Measurements from ENCODE around the gene FSD2.

Gene FSD2, protein sequence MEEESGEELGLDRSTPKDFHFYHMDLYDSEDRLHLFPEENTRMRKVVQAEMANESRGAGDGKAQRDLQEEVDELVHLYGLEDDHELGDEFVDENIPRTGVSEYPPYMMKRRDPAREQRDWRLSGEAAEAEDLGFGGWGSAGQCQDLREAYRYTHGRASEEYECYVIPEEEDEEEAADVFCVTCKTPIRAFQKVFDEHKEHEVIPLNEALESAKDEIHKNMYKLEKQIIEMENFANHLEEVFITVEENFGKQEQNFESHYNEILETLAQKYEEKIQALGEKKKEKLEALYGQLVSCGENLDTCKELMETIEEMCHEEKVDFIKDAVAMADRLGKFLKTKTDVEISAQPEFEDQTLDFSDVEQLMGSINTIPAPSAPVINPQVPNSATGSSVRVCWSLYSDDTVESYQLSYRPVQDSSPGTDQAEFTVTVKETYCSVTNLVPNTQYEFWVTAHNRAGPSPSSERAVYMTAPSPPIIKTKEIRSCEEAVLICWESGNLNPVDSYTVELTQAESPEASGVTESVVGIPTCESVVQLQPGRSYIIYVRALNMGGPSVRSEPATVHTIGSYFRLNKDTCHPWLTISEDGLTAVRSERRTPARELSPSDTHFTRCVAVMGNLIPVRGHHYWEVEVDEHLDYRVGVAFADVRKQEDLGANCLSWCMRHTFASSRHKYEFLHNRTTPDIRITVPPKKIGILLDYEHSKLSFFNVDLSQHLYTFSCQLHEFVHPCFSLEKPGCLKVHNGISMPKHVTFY

DNA sequence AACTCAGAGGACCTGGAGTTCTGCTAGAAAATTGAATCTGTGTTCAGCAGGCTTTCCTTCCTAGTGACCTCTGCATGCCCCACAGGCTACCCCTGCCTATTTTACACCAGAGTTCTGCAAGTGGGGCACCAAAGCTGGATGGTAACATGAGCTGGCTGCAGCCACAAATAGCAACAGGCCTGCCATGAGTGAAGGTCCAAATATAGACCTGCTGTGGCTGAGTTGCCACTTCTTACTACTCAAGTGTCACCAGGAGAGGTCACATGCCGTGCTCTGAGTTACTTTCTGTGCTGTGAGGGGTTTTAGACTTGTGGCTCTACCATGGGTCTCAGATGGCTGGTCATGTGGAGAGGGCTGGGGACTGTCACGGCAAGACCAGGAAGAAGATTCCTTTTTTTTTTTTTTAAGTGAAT is at the start of gene FSD2:
Gene FSD2, minus strand, starts transcription at position 76 of the 413 bp plus-strand sequence. CDS start 18,679 bp downstream, outside the sequence.
- no peak for DNase-seq

DNA sequence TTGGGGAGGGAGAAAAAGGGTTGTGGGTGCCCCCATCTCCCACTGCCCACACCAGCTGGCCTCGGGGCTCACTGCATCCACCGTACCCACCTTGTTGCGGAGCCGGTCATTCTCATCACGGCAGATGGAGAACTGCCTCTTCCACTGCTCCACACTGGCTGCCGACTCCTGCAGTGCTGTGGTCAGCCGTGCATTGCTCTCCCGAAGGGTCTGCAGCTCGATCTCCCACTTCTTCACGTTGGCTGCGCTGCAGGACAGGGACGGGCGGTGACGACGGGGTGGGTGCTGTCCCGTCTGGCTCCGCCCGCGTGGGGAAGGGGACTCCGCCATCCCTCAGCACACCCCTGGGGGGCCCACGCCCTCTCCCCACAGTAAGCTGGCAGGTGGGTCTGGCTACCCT is 48.7 kb upstream of the FSD2 start:
- DNase-seq, result no peak

DNA sequence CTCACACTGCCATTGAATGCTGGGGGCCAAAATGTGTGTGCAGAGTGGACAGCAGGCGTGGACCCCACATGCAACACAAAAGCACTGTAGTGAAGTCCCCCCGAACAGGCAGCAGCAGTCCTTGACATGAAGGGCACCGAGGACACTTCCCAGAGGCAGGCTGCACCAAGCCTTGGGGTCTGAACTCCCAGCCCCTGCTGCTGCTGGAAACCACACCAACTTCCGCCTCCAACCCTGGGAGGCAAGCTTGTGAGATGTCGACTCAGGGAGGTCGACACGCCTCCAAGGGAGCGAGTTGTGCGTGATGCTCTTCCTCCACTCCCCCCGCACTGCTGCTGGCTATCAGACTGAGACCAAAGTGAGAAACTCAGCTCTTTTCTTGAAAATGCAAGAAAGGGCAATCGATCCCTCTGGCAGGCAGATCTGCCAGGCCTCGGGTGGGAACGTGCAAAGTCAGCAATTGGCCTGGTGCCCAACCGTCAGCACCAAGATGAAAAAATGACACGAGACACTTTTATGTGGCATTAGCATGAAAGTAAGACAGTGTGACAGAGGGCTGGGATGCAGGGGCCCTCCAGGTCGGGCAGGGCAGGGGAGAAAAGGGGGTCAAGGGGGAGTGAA is 47.2 kb upstream of the FSD2 start:
- DNase-seq, result no peak

DNA sequence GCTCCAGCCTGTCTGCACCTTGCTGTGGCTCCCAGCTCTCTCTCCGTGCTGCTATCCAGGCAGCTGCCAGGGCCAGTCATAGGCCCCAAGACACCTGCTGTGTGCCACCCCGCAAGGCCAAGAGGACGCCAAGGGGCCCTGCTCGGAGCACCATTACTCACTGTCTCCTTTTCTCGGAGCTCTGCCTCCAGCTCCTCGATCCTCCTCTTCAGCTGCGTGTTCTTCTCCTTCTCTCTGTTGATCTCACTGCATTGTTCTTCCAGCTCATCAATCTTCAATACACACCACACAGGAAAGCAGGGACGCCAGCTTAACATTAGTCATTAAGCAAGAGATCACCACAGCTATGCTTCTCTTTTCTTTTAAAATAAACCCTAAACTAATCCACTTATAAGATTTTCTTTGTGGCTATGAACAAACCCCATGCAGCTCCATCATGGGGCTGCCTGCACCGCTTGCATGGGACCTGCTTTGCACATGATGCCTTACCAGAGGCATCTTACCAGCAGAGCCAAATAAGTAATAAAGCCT is 46.2 kb upstream of the FSD2 start:
- DNase-seq, result no peak

DNA sequence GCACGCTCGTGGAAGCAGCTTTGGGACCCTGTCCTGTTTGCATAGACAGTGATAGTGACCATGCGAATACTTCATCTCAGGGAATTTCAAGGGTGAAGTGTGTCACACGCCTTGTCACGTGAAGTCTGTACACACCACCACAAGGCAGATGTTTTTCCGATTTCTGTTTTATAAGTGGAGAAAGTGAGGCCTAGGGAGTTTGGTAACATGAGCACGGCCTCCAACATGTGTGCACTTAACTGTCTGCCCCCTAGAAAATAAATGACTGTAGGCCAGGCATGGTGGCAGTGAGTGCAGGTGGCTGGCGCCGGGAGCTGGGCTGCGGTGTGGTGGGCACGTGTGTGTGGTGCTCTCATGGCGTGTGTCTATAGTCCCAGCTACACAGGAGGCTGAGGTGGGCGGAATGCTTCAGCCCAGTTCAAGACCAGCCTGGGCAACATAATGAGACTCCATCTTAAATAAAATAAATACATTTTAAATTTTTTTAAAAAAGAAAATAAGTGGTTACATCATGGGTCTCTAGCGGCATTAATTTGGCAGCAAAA is 45.5 kb upstream of the FSD2 start:
- DNase-seq, result no peak

DNA sequence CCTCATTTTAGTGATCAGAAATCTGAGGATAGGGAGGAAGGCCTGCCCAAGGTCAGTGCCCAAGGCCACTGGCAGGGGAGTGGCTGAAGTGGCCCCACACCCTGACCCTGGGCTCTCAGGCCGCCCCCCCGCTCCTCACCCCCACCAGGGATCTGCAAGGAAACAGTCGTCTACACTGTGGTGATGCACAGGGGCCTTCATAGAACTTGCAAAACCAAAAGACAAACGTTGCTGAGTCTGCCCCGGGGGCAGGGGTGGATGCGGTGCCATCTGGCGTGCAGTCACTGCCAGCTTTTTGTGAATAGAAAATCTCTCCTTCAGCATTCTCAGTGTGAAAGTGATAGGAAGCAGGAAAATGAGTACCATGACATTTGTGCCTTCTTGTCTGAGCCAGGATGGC is 44.9 kb upstream of the FSD2 start:
- no peak for DNase-seq

DNA sequence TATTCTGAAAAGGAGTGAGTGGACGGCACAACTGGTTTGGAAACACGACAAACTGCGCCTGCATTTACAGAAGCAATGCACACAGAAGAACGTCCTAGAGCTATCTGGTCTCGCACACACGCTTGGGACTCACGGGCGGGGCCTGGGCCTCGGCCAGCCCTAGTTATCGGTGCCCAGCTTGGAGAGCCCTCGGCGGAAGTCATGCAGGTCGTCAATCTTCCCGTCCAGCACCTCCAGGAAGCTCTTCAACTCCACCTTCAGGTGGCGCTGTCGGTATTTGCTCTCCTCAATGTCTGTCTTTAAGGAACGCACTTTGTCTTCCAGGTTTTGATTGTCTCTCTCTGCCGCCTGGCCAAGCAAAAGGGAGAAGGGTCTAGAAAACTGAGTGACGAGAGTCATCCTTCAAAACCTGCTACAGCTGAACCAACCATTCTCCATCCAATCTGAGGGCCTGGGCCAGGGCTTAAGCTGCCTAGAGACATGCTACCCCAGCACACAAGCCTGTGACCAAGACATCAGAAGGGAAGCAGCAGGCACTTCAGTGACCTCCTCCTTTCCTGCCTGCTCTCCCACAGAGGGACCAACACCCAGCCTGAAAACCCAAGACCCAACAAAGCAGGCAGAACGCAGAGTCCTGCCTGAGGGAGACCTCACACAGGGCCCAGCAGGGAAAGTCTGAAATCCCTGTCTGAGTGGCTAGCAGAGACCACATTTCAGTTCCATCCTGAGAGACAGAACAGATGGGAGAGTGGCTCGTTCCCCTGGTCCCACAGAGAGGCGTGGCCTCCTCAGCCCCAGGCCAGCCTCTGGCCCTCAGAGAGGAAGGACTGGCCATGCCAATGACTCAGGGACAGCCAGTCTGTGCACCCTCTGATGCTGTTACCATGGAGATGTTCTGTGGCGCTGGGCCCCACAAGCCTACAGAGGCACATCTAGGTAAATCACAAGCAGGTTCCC is 44.0 kb upstream of the FSD2 start:
- DNase-seq, result peak; percentile 65 to 71

DNA sequence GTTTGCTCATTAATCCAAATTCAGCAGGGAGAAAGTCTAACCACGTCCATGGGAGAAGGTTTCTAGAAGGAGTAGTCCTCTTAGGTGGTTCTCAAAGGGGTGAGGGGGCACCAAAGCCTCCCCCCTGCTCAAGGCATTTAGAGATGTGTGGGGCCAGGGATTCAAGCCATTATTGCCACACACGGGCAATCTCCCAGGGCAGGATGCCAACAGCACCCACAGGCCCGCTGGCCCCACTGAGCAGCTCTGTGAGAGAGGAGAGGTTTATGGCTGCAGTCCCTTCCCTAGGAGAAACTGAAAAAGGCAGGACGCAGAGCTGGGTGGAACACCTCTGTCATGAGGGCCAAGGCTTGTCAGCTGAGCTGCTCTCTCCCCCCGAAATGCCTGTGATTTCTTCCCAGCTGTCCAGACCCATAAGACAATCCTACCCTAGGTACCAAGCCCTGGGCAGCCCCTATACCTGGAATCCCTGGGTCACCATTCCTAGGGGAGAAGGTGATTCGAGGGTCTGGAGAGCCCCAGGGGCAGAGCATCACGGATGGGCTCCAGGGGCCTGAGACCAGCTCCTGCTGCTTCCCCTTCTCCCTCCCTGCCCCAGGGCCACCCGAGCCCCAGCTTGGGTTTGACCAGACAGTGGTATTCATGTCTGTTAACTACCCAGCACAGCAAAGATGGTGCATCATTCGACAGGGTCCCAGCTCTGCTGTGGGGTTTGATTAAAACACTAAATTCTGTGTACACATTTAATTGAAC is 42.5 kb upstream of the FSD2 start:
- no peak for DNase-seq

DNA sequence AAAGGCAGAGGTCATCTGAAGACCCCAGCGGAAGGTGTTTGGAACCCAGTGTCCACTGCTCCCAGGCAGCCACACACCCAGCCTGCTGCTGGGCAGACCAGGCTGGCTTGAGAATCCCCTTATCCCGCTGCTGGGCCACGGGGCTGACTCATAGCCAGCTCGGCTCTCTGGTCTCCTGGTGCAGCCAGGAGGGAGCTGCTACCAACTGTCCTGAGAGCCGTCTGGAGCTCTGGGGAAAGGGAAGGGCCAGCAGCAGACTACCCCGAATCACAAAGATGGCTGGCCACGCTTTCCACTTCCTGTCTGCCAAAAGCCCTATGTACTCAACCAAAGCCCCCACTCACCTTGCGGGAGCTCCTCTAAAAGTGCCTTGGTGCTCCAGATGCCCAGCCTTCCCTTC is 41.8 kb upstream of the FSD2 start:
- DNase-seq, result no peak

DNA sequence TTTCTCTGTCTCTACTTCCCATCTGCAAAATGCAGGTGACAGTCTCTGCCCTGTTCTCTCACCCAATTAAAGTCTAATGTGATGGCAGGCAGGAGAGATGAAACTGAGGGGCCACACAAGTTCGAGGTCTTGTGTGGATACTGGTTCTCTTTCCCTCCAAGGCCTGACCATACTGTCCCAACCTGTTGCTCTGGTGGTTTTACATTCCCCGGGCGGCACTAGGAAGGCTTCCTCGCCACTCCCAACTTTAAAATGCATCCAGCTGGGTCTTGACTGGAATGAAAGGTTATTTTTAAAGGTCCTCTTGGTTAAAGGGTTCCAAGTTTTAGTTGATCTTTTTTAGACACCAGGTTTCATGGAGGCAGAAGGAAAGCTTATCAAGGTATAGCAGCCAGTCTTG is 40.8 kb upstream of the FSD2 start:
- DNase-seq, result no peak

DNA sequence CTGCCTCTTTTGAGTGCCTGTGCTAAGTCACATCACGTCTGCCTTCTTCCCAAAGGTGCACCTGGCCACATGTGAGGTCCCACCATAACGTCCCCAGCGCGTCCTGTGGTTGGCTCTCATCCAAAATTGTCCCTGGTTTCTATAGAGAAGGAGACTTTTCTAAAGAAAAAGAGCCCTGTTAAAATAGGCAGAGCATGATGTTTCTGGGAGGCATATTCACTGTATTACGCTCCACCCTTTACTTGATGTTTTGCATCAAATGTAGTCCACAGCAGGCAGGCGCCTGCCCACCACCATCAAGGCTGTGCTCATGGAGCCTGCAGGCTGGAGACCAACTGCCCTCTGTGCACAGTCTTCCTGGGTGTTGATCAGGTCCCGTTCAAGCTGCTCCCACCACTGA is 39.8 kb upstream of the FSD2 start:
- no peak for DNase-seq

DNA sequence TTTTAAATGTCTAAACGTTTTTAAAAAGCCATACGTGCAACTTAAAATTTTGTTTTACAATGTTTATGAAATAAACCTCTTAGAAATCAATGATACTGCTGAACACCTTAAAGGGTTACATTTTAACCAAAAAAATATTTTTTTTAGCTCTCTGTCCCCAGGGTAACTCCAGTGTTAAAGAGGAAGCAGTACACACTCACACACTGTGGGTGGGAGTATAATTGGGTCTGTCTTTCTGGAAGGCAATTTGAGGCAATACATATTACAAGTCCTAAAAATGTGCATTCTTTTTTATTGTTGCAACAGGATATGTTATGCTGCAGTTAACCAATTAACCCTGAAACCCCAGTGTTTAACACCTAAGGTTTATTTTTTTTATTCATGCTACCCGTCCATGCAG is 37.7 kb upstream of the FSD2 start:
- DNase-seq, result no peak

DNA sequence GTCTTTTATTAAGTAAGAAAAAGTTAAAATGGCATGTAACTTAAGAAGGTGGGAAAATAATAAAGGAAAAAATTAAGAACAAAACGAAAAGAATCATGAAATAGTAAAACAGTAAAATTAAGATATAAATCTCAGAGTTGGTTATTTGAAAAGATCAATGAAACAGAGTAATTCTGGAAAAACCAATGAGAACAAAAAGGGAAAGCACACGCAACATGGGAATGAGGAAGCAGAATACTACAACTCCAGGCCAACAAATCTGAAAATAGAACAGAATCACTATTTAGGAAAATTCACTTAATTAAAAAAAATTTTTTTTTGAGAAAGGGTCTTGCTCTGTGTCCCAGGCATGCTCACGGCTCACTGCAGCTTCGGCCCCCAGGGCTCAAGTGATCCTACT is 34.3 kb upstream of the FSD2 start:
- no peak for DNase-seq

DNA sequence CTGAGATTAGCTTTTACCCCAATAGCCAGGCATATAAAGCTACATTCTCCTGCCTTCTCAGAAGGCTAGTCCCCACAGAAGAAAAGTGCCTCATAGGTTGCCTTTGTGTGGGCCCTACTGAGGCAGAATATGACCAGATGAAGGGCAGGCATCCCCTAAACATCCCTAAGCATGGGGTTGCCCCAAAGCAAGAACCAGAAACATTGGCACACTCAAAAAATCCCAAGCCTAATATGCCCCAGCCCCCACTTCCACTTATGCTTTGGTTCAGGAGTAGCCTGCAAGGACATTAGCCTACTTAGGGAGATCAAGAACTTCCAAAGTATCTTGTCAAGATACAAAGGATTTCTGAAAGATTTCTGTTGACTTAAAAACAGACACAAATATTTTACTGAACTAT is 33.3 kb upstream of the FSD2 start:
- DNase-seq, result no peak

DNA sequence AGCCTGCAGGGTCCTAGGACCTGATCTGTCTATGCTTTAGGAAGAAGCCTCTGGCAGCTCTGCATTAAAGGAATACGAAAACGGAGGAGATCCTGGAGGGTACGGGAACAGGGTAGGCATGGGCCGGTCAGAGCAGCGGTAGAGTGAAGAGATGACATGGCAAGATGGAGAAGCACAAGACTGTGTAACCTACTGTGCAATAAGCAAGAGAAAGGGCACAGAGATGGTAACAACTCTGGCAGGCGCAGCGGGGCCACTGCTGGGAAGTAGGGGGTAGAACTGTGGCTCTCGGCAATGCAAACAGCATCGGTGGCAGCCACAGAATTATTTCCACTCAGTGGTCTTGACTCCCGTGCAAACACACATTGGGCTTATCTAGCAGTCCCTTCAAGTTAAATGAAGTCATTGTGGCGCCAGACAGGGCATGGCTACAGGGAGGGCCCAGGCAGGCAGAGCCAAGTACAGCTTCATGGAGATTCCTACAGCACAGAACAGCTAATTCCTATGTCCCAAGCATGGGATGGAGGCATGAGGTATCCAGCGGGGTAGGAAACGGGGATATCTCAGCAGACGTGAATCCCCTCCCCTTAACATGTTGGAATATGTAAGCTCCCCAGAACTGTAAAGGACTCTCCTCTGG is 32.3 kb upstream of the FSD2 start:
- no peak for DNase-seq

DNA sequence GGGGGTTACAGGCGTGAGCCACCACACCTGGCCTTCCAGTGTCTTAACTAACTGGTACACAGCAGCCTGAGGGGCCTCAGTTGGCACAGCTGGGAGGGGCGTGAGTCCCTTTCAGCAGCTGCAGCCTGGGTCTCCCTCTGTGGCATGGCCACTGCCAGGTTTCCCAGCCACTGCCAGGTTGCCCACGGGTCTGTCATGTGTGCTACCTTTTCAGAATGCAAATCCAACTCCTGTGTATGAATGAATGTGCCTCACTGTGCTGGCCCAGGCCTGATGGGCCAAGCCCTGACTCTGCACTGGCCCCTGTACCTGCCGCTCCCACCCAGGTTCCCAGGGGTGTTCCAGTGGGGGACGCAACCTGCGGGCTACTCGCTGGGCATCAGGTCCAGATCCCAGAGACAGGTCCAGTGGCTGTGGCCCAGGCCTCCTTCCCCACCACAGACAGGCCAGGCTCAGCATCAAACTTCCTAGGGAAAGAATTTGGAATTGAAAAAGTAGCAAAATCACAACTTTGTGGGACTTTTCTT is 29.6 kb upstream of the FSD2 start:
- no peak for DNase-seq

DNA sequence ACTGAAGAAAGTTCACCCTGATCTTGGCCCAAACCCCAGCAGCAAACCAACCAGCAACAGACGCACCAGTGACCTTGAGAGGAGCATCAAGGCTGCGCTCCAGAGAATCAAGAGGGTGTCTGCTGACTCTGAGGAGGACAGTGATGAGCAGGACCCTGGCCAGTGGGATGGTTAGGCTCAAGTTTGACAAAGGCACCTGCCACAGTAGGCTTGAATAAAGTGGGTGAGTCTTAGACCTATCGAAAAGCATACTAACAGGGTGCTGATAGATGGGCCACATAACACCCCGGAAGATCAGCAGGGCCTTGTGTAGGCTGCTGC is 27.5 kb upstream of the FSD2 start:
- DNase-seq, result no peak

DNA sequence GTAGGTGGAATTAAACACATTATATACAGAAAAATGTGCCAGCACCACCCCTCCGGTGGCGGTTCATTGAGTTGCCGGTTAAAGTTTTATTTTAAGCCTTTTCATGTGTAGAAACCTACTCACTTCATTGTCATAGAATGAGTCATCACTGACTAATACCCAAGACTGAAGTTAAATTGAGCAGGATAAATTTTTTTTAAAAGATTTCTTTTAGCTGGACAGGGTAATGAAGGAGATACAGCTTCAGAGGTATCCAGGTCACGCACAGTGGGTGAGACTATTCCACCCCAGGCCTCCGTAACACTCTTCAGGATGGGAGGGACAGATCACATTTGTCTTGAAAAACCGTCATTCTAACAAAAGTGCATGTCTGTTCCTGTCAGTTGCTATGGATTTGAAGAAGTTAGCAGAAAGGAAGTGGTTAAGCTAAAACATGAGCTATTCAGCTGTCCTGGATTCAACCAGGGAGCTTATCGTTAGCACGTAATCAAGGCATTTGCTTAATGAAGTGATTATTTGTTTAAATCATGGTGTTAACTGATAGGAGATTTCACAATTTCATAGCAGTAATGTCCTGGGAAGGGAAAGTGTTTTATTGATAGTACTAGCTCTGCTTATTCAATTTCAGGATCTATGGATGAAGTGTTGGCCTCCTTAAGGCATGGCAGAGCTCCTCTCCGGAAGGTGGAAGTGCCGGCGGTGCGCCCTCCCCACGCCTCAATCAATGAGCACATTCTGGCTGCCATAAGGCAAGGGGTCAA is 26.9 kb upstream of the FSD2 start:
- peak; percentile 55 to 67 for DNase-seq

DNA sequence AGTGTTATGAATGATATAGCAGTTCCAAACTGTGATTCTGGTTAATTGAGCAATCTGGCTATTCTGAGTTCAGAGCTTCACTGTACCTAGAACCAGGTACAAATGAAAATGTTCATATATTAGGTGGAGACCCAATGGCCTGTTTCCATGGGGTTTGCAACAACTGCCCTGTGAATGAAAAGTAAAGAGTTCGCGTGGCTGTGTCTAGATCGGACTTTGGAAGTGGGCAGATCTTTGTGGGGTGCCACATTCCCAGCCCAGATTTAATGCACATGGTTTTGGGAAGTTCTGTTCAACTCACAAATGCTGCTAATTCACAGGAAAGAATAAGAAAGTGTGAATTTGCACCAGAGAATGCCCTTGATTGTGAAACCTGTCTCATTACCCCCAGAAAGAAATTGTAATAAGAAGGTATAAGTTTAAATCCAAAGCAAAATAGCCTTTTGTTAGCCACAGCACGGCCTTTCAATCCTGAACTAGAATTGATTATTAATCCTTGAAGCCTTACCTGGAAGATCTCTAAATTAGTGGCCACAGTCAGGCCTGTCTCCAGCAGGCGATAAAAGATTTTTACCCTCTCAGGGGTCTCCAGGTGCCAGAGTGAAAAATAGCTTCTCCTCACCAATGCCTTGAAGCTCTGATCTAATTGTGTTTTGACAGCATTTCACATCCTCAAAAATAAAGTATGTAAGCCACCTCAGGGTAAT is 26.2 kb upstream of the FSD2 start:
- no peak for DNase-seq
